ENCODE measurements around the gene RAB11FIP4.

GRCh38 chr17:31493656-31494155 is 102.2 kb downstream of the RAB11FIP4 start:
- no peak for TF ChIP-seq RAD51 (IDR thresholded peaks at IDR 0.05; ENCODE audit: borderline replicate concordance, low read depth)
- TF ChIP-seq CTCF (IDR thresholded peaks at IDR 0.05 in 2 of 3, conservative IDR thresholded peaks at IDR 0.05 in 1 of 3; ENCODE audit: insufficient read depth in 2 of 3, low read depth in 1 of 3, low read length in 3 of 3), result no peak
- no peak for TF ChIP-seq RREB1 (CRISPR knock-in tag; IDR thresholded peaks at IDR 0.05)
- no peak for TF ChIP-seq POLR2A (conservative IDR thresholded peaks at IDR 0.05)
- TF ChIP-seq NR2C2 (CRISPR knock-in tag; IDR thresholded peaks at IDR 0.05), result no peak
- TF ChIP-seq NR2C2 (tag; IDR thresholded peaks at IDR 0.05), result no peak
- TF ChIP-seq POU5F1 (IDR thresholded peaks at IDR 0.05; ENCODE audit: borderline replicate concordance, low read depth, low read length, partially characterized antibody), result no peak
- TF ChIP-seq ELF1 (tag; IDR thresholded peaks at IDR 0.05), result no peak
- TF ChIP-seq RHOXF2B (CRISPR knock-in tag; conservative IDR thresholded peaks at IDR 0.05), result no peak
- no peak for TF ChIP-seq POLR2AphosphoS5 (IDR thresholded peaks at IDR 0.05; ENCODE audit: control insufficient read depth, insufficient read depth, low read depth, low read length)
- no peak for TF ChIP-seq GATAD2A (IDR thresholded peaks at IDR 0.05)
- TF ChIP-seq KLF1 (tag; IDR thresholded peaks at IDR 0.05), result no peak

Data from K562 (cell line).